ENCODE measurements around the gene CTNND2.

The CTNND2 gene

DNA sequence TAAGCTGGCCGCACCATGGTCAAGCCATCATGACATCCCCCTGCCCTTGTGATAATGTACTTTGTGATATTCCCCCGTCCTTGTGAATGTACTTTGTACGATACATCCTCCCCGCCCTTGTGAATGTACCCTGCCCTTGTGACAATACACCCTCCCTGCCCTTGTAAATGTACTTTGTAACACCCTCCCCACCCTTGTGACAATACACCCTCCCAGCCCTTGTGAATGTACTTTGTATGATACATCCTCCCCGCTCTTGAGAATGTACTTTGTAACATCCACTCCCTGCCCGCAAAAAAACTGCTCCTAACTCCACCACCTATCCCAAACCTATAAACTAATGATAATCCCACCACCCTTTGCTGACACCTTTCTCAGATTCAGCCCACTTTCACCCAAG is 313.8 kb downstream of the CTNND2 start:
- H3K27ac ChIP-seq (ENCODE audit: insufficient read depth, low read depth, low read length, poor library complexity, severe bottlenecking): no peak overlapping the region
- H3K4me1 ChIP-seq (ENCODE audit: control insufficient read depth, insufficient read depth, low read length): peaks cover 5% of the 10 kb centered on the region
- H3K9me3 ChIP-seq (ENCODE audit: control insufficient read depth, low read length): no peaks in the 10 kb centered on the region
- no peaks in the 10 kb centered on the region for H3K36me3 ChIP-seq (ENCODE audit: control insufficient read depth, insufficient read depth, low read length)
- 93 to 94% methylated on average over 6 of the region's 6 CpGs for WGBS, 2 experiments
- no peak overlapping the region for H3K4me3 ChIP-seq (ENCODE audit: insufficient read depth, low read depth, low read length)
- no peaks in the 10 kb centered on the region for H3K27me3 ChIP-seq (ENCODE audit: control insufficient read depth, insufficient read depth, low read length, poor library complexity, severe bottlenecking)

DNA sequence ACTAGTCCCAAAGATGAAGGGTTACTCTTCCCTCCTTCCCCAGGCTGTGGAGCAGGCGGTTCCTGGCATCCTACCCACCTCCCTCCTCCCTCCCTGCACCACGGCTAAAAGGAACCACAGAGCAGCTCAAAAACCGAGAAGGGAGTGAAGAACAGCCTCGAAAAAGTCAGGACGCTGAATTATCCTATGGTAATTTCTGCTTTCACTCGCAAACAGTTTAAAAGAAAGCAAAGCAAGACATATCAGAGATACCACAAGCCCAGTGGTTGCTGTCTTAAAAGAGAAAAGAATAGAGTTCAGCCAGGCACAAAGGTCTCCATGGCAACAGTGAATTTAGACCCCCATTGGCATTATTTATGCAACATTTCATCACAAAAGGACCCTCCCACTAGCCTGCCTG is 315.4 kb downstream of the CTNND2 start:
- Histone ChIP-seq H3K27ac (ENCODE audit: insufficient read depth, low read depth, low read length, poor library complexity, severe bottlenecking) (peak overlapping the region; percentile 95), H3K9me3 (ENCODE audit: control insufficient read depth, low read length) (no peaks in the 10 kb centered on the region), H3K27me3 (ENCODE audit: control insufficient read depth, insufficient read depth, low read length, poor library complexity, severe bottlenecking) (no peaks in the 10 kb centered on the region), H3K4me3 (ENCODE audit: insufficient read depth, low read depth, low read length) (peak overlapping the region; percentile 25), H3K4me1 (ENCODE audit: control insufficient read depth, insufficient read depth, low read length) (peaks cover 4% of the 10 kb centered on the region), H3K36me3 (ENCODE audit: control insufficient read depth, insufficient read depth, low read length) (no peaks in the 10 kb centered on the region)
- 2 to 4% methylated on average over 6 of the region's 6 CpGs for whole genome bisulfite sequencing, 2 experiments

DNA sequence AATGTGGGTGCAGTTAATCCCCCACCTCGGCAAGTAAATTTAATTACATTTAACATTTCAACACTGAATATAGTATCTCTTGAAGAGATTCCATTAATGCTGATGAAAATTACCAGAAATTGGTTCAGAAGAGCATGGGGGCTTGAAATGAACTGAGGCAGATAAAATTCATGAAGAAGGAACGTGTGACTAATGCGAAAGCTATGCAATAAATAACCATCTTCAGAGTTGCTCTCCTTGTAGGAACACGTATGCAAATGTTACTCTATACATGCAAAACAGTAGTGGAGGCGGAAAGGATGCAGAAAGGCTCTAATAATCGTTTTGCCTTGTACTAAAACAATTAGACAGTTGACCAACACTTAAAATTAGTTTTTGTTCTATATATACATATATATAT is 320.2 kb downstream of the CTNND2 start:
- Histone ChIP-seq H3K9me3 (ENCODE audit: control insufficient read depth, low read length) (no peaks in the 10 kb centered on the region), H3K27ac (ENCODE audit: insufficient read depth, low read depth, low read length, poor library complexity, severe bottlenecking) (no peak overlapping the region), H3K27me3 (ENCODE audit: control insufficient read depth, insufficient read depth, low read length, poor library complexity, severe bottlenecking) (no peaks in the 10 kb centered on the region), H3K4me1 (ENCODE audit: control insufficient read depth, insufficient read depth, low read length) (peaks cover 4% of the 10 kb centered on the region), H3K36me3 (ENCODE audit: control insufficient read depth, insufficient read depth, low read length) (no peaks in the 10 kb centered on the region), H3K4me3 (ENCODE audit: insufficient read depth, low read depth, low read length) (no peak overlapping the region)
- WGBS, 2 experiments: 83 to 100% methylated on average over 4 to 6 of the region's 6 CpGs

DNA sequence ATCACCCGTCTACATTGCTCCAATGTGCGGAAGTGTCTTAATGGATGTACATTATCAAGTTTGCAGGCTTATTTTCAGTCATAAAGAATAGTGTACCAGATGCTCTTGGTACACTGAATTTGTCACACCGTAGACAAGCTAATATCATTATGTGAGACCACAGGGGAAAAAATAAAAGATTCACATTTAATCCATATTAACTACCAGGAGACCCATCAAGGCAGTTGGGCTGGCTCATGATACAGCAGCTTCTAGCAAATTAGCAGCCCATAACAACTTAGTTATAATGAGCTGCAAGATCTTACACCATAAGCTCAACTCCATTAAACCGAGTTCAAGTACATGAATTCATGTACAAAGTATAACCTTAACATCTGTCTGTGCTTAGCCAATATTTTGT is 324.9 kb downstream of the CTNND2 start:
- no peaks in the 10 kb centered on the region for H3K9me3 ChIP-seq (ENCODE audit: control insufficient read depth, low read length)
- H3K4me1 ChIP-seq (ENCODE audit: control insufficient read depth, insufficient read depth, low read length): no peaks in the 10 kb centered on the region
- 97 to 98% methylated on average over 4 of the region's 4 CpGs for WGBS, 2 experiments
- H3K36me3 ChIP-seq (ENCODE audit: control insufficient read depth, insufficient read depth, low read length): no peaks in the 10 kb centered on the region
- no peak overlapping the region for H3K27ac ChIP-seq (ENCODE audit: insufficient read depth, low read depth, low read length, poor library complexity, severe bottlenecking)
- no peaks in the 10 kb centered on the region for H3K27me3 ChIP-seq (ENCODE audit: control insufficient read depth, insufficient read depth, low read length, poor library complexity, severe bottlenecking)
- no peak overlapping the region for H3K4me3 ChIP-seq (ENCODE audit: insufficient read depth, low read depth, low read length)

DNA sequence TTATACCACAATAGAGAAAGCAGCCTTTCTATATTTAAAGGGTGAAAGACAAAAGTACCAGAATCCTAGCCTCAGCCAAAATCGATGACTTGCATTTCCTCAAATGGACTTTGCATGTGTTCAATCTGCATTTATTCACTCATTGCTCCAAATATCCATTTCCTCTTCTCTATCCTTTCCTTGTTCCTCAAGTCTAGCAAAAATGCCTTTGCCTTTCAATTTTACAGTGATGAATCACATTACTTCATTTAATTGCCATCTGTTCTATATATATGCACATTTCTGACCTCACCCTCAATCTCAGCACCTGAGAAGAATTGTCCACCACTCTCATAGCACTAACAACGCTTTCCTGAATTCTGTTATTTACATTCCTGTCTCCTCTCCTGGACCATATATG is 329.5 kb downstream of the CTNND2 start:
- no peaks in the 10 kb centered on the region for H3K9me3 ChIP-seq (ENCODE audit: control insufficient read depth, low read length)
- no peak overlapping the region for H3K27ac ChIP-seq (ENCODE audit: insufficient read depth, low read depth, low read length, poor library complexity, severe bottlenecking)
- WGBS, 2 experiments: 92 to 93% methylated on average over 2 of the region's 2 CpGs
- H3K4me1 ChIP-seq (ENCODE audit: control insufficient read depth, insufficient read depth, low read length): no peaks in the 10 kb centered on the region
- H3K4me3 ChIP-seq (ENCODE audit: insufficient read depth, low read depth, low read length): no peak overlapping the region
- H3K27me3 ChIP-seq (ENCODE audit: control insufficient read depth, insufficient read depth, low read length, poor library complexity, severe bottlenecking): no peaks in the 10 kb centered on the region
- no peaks in the 10 kb centered on the region for H3K36me3 ChIP-seq (ENCODE audit: control insufficient read depth, insufficient read depth, low read length)

DNA sequence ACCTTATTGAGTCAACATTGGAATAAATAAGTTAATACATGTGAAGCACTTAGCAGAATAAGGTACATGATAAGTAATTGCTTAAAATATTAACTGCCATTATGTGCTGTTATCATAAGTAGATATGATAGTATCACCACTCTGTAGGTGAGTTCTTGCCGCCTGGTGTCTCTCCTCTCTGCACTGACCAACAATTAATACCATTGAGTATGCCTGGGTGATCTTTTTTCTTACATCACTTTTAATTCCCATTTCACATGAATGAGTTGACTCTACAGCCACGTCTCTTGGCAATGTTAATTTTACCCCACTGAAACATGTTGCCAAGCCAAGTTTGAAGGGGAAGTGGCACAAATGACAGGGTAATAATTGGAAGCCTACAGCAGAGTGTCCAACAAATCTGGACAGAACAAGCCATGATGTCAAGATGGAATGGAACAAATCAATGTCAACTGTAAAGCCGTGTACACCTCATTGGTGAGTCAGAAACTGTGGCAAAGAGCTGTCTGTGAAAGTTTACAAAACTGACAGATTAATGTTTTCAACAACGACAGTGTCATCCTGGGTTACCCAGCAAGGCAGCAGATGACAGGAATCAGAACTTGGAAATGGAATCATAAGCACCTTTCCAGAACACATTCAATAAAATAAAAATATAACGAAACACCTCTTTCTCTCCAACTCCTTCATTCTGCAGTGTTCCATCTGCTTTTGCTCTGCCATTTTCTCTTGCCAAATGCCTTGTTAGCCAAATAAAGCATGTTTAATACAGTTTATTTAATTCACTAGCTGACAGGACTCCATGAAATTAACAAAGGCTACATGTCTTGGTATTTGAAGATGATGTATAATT is 330.9 kb downstream of the CTNND2 start:
- H3K27ac ChIP-seq (ENCODE audit: insufficient read depth, low read depth, low read length, poor library complexity, severe bottlenecking): no peak overlapping the region
- no peak overlapping the region for H3K4me3 ChIP-seq (ENCODE audit: insufficient read depth, low read depth, low read length)
- no peaks in the 10 kb centered on the region for H3K36me3 ChIP-seq (ENCODE audit: control insufficient read depth, insufficient read depth, low read length)
- no peaks in the 10 kb centered on the region for H3K4me1 ChIP-seq (ENCODE audit: control insufficient read depth, insufficient read depth, low read length)
- H3K27me3 ChIP-seq (ENCODE audit: control insufficient read depth, insufficient read depth, low read length, poor library complexity, severe bottlenecking): no peaks in the 10 kb centered on the region
- WGBS, 2 experiments: 91 to 95% methylated on average over 5 of the region's 5 CpGs
- H3K9me3 ChIP-seq (ENCODE audit: control insufficient read depth, low read length): no peaks in the 10 kb centered on the region

DNA sequence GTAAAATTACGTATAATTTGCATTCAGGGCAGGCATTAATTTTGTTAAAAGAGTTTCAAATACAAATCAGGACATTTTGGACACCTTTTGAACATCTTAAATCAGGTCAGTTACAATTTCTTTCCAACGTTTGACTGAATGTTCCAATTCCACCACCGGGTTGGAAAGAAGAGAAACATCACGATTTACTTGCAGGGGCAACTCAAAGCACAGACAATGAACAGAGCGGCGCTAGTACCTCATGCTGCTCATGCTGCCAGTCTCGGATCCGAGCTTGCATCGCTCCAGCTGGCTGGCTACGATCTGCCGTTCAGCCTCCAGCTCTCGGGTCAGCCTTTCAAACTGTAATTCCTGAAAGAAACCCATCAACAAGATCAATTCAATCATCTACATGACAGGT is 339.5 kb downstream of the CTNND2 start:
- no peaks in the 10 kb centered on the region for H3K9me3 ChIP-seq (ENCODE audit: control insufficient read depth, low read length)
- H3K4me1 ChIP-seq (ENCODE audit: control insufficient read depth, insufficient read depth, low read length): no peaks in the 10 kb centered on the region
- H3K4me3 ChIP-seq (ENCODE audit: insufficient read depth, low read depth, low read length): no peak overlapping the region
- no peaks in the 10 kb centered on the region for H3K27me3 ChIP-seq (ENCODE audit: control insufficient read depth, insufficient read depth, low read length, poor library complexity, severe bottlenecking)
- 93 to 94% methylated on average over 12 of the region's 12 CpGs for WGBS, 2 experiments
- no peak overlapping the region for H3K27ac ChIP-seq (ENCODE audit: insufficient read depth, low read depth, low read length, poor library complexity, severe bottlenecking)
- no peaks in the 10 kb centered on the region for H3K36me3 ChIP-seq (ENCODE audit: control insufficient read depth, insufficient read depth, low read length)

DNA sequence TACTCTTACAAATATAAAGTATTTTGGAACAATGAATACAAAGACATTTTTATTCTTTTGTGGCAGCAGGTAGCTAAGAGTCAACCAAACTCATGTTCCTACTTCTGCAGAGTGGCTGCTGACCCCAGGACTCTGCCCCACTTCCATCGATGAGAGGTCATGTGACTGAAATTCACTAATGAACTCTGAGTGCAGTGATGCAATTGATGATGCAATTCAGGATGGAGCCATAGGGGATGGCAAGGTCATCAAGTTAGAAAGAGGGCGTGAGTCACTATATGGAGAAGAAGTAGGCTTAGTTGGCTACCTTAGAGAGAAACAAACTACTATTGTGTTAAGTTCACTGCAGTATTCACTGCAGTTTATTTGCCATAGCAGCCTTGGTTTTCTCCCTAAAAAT is 340.4 kb downstream of the CTNND2 start:
- no peak overlapping the region for H3K4me3 ChIP-seq (ENCODE audit: insufficient read depth, low read depth, low read length)
- H3K27ac ChIP-seq (ENCODE audit: insufficient read depth, low read depth, low read length, poor library complexity, severe bottlenecking): no peak overlapping the region
- no peaks in the 10 kb centered on the region for H3K36me3 ChIP-seq (ENCODE audit: control insufficient read depth, insufficient read depth, low read length)
- no peaks in the 10 kb centered on the region for H3K9me3 ChIP-seq (ENCODE audit: control insufficient read depth, low read length)
- 94 to 97% methylated on average over 2 of the region's 2 CpGs for WGBS, 2 experiments
- no peaks in the 10 kb centered on the region for H3K4me1 ChIP-seq (ENCODE audit: control insufficient read depth, insufficient read depth, low read length)
- no peaks in the 10 kb centered on the region for H3K27me3 ChIP-seq (ENCODE audit: control insufficient read depth, insufficient read depth, low read length, poor library complexity, severe bottlenecking)

DNA sequence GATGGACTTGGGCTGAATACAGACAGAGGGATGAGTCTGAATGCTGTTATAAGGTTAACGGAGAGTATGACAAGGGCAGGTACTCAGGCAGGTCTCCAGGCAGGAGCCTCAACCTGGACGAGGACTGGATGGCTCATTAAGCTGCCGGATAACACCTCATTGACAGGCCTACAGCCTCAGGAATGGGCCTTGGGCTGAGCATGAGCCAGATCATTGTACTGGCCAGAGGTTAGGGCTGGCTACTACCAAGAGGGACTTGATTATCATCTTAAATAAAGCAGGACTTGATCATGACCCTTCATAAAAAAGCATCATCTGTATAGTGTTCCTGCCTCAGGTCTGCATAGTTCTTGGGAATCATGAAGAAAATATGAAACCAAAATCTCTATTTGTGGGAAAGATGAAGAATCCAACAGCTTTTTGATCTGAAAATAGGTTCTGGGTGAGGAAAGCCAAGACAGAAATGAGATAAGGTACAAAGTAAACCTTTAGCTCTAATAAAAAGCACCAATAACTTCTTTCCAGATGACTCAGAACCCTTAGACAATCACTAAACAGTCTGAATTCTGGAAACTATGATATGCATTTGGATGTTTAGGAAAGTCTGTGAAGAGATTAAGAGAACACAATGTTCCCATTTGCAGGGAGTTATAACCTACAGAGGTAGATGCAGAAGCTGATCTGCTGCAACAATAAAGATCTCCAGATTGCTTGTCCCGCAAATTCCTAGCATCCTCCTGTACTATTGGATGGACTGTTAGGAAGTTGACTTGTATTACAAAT is 343.1 kb downstream of the CTNND2 start:
- H3K4me1 ChIP-seq (ENCODE audit: control insufficient read depth, insufficient read depth, low read length): no peaks in the 10 kb centered on the region
- H3K9me3 ChIP-seq (ENCODE audit: control insufficient read depth, low read length): no peaks in the 10 kb centered on the region
- H3K36me3 ChIP-seq (ENCODE audit: control insufficient read depth, insufficient read depth, low read length): no peaks in the 10 kb centered on the region
- WGBS, 2 experiments: 92 to 93% methylated on average over 4 of the region's 4 CpGs
- H3K4me3 ChIP-seq (ENCODE audit: insufficient read depth, low read depth, low read length): no peak overlapping the region
- H3K27ac ChIP-seq (ENCODE audit: insufficient read depth, low read depth, low read length, poor library complexity, severe bottlenecking): no peak overlapping the region
- H3K27me3 ChIP-seq (ENCODE audit: control insufficient read depth, insufficient read depth, low read length, poor library complexity, severe bottlenecking): no peaks in the 10 kb centered on the region

DNA sequence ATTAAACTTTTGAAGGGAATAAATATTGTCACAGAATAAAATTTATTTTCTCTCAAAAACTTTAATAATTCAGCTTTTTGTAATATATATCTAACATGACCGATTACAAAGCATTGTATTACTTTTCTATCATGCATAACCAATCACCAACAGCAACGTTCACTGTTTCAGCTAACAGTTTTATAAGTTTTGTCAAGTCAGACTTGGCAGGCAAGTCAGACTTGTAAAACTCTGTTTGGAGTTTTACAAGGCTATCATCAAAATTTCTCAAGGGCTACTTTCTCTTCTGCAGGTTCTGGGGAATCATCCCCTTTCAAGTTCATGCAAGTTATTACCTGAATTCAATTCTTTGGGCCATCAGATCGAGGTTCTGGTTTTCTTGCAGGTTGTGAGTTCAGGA is 347.2 kb downstream of the CTNND2 start:
- H3K27ac ChIP-seq (ENCODE audit: insufficient read depth, low read depth, low read length, poor library complexity, severe bottlenecking): no peak overlapping the region
- no peaks in the 10 kb centered on the region for H3K9me3 ChIP-seq (ENCODE audit: control insufficient read depth, low read length)
- H3K4me3 ChIP-seq (ENCODE audit: insufficient read depth, low read depth, low read length): no peak overlapping the region
- no peaks in the 10 kb centered on the region for H3K36me3 ChIP-seq (ENCODE audit: control insufficient read depth, insufficient read depth, low read length)
- no peaks in the 10 kb centered on the region for H3K27me3 ChIP-seq (ENCODE audit: control insufficient read depth, insufficient read depth, low read length, poor library complexity, severe bottlenecking)
- H3K4me1 ChIP-seq (ENCODE audit: control insufficient read depth, insufficient read depth, low read length): no peaks in the 10 kb centered on the region
- 94 to 98% methylated on average over 3 of the region's 3 CpGs for WGBS, 2 experiments
